Activated gamma-delta T cell (primary cell): ENCODE measurements around the gene BLTP2.

Experiments used
- DNase-seq: peaks from one replicate; lab custom pipeline; 2025; lab: John Stamatoyannopoulos, UW

The BLTP2 gene

DNA sequence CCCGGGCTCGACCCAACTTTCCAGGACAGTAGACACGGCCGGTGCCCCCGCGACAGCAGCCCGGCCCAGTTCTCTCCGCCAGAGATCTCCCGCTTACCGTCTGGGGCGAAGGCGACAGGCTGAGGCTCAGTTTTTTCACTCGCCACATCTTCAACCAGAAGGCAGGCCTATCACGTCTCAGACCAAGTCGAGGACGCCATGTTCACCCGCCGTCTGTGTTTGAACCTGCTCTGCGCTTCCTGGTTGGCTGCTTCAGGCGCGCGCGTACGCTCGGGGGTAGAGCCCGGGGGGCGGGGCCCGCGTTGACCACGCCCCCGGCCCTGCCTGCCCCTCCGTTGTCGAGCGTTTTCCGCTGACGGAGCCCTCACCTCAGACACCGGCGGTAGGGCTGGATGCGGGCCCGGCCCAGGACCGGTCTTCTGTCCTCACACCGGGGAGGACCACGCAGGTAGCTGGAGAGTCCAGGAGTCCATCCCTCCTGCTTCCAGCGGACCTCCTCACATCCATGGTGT is 46.1 kb downstream of the BLTP2 start, which contains the start of gene SPAG5:
Gene SPAG5, minus strand, starts transcription at position 227 of the 512 bp plus-strand sequence. Its CDS starts 79 bp downstream, at position 148.
- DNase-seq, result peak; percentile 89

DNA sequence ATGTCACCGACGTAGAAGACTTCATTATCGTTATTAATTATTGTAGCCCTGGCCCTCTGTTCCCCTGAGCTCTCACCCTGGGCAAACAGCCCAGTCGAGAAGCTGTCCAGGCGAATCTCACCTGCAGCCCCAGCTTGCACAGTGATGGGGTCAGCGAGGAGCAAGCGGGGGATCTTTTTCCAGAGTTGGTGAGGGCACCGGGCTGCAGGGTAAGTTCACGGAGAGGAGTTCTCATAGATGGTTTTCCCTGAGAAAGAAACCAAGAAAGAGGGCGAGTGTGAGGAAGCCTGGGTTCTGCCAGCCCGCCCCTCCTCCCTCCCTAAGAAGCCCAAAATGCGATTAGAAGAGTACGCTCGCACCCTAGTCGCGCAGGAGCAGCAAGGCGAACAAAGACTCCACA is 46.6 kb downstream of the BLTP2 start:
- no peak for DNase-seq

DNA sequence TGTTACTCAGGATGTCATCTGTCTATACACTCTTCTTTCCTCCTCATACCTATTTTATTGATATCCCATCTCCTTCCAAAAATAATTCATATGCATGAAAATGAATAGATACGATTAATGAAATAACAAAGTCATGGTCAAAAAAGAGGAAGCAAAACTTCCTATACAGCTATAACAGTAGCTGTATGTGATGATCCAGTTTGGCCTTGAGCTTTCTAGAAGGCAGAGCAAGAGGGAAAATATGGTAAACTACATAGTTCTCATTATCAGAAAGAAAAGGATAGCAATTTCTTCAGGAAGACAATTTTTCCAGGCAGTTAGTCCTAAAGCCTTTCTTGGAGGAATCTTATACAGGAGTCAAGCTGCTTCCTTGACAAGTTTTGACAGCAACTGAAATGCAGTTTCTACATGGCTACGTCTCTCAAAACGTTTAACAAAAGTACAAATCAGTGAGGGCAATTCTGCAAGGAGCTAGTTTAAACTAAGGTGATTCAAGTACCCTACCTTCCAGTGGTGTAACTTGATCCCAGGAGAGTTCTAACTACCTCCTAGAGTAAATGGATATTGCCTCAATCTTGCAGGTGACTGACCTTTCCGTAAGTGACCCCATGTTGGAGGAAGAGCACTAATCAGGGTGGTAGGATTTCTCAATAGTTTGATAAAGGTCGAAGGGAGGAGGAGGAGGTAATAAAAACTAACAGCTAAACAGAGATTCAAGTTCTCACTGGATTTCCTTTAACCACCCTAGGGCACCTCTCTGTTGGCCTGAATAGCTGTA is 47.2 kb downstream of the BLTP2 start:
- no peak for DNase-seq
